K562 (cell line): Measurements from ENCODE around the gene COQ3. TPM values are rescaled to one million over a fixed set of nuclear protein-coding genes. Genes with fewer than 3 reads are reported as not detected.

Experiments used
- ARID1B ChIP-seq: fragments of 450-650 bp; IDR thresholded peaks from 2 replicates; pipeline ENCODE4 v1.6.1; 2016; ENCODE audit warnings: antibody characterized with exemption, mild to moderate bottlenecking, inconsistent platforms
- ARNT ChIP-seq, 2 experiments: fragments of 450-650 bp; IDR thresholded peaks; 2 replicates each; pipeline ENCODE4 v1.6.1; 2016; ENCODE audit warnings: mild to moderate bottlenecking in 1 of 2
- ATF4 ChIP-seq: fragments of 450-650 bp; formaldehyde crosslinking; IDR thresholded peaks from 2 replicates; pipeline ENCODE4 v1.4.0; 2022; ENCODE audit warnings: mild to moderate bottlenecking, moderate library complexity
- BCLAF1 ChIP-seq, 2 experiments: fragments of 450-650 bp in 1 of 2; IDR thresholded peaks; 2 replicates each; pipeline ENCODE4 v1.6.1; 2011 to 2017; ENCODE audit warnings: low read depth in 2 of 2, antibody characterized with exemption in 1 of 2, borderline replicate concordance in 1 of 2, low read length in 1 of 2, mild to moderate bottlenecking in 1 of 2, mixed read lengths in 1 of 2; ENCODE audit not compliant: control insufficient read depth in 1 of 2
- GABPA ChIP-seq: fragments of 200-800 bp; sonication (Bioruptor generic); conservative IDR thresholded peaks from 2 replicates; pipeline ENCODE4 v1.6.1; 2016; ENCODE audit warnings: low read depth, missing genetic modification characterization, missing compliant biosample characterization
- HDAC1 ChIP-seq, 2 experiments: fragments of 450-650 bp; IDR thresholded peaks; 2 replicates each; pipeline ENCODE4 v1.6.1; 2016 to 2017; ENCODE audit warnings: inconsistent platforms in 1 of 2, mild to moderate bottlenecking in 1 of 2, moderate library complexity in 1 of 2
- MIER1 ChIP-seq: fragments of 450-650 bp; IDR thresholded peaks from 2 replicates; pipeline ENCODE4 v1.6.1; 2016; ENCODE audit warnings: antibody characterized with exemption, mild to moderate bottlenecking, low read depth
- RHOXF2B ChIP-seq: fragments of 250-450 bp; sonication (Bioruptor Pico); conservative IDR thresholded peaks from 2 replicates; pipeline ENCODE4 v1.5.1; 2021
- ZNF174 ChIP-seq: fragments of 250-450 bp; sonication (Bioruptor Pico); IDR thresholded peaks from 2 replicates; pipeline ENCODE4 v1.4.0; 2020; ENCODE audit warnings: mild to moderate bottlenecking
- ZNF263 ChIP-seq: sonication (generic); formaldehyde crosslinking; IDR thresholded peaks from 2 replicates; pipeline ENCODE4 v1.8.0; 2022; ENCODE audit warnings: mild to moderate bottlenecking, missing genetic modification reagents, borderline replicate concordance
- ZNF274 ChIP-seq: IDR thresholded peaks from 2 replicates; pipeline ENCODE4 v1.6.1; 2011; ENCODE audit warnings: low read depth, mild to moderate bottlenecking, low read length, moderate library complexity, borderline replicate concordance
- ZNF561 ChIP-seq: fragments of 450-650 bp; formaldehyde crosslinking; conservative IDR thresholded peaks from 2 replicates; pipeline ENCODE4 v1.4.0; 2020; ENCODE audit warnings: mild to moderate bottlenecking, moderate library complexity
- polyA plus RNA-seq, 8 experiments: library from polyadenylated mRNA; depleted of rRNA in 4 of 8; stranded (reverse) in 5 of 8; unstranded in 3 of 8; fragments of >200 nt; fragmentation: Nextera tagmentation in 2 of 8; fragmentation: Illumina TruSeq in 1 of 8; extraction: Ambion mirVana in 2 of 8; extraction: Trizol in 1 of 8; gene quantifications; 2 replicates each; pipeline versions ENCODE4 v1.2.1 to v1.2.3, GENCODE V29; 2011 to 2014; ENCODE audit warnings: inconsistent platforms in 1 of 8, missing spikeins in 1 of 8
- total RNA-seq, 7 experiments: library from RNA; depleted of rRNA in 6 of 7; stranded (reverse); fragments of >200 nt in 6 of 7; fragmentation: Illumina TruSeq in 2 of 7; extraction: Trizol in 2 of 7; gene quantifications; 2 replicates each; pipeline versions ENCODE4 v1.2.1 to v1.2.3, GENCODE V29; 2011 to 2021; ENCODE audit warnings: low replicate concordance in 1 of 7
- TF ChIP-seq, protein P1 (sequence below): fragments of 450-650 bp; IDR thresholded peaks from 2 replicates; pipeline ENCODE4 v1.6.1; 2016; ENCODE audit warnings: antibody characterized with exemption
- TF ChIP-seq, protein P2 (sequence below): fragments of 450-650 bp; formaldehyde crosslinking; IDR thresholded peaks from 2 replicates; pipeline ENCODE4 v1.4.0; 2020; ENCODE audit warnings: mild to moderate bottlenecking, mixed read lengths
- TF ChIP-seq, protein P3 (sequence below): sonication (generic); formaldehyde crosslinking; IDR thresholded peaks from 2 replicates; pipeline ENCODE4 v1.8.0; 2022; ENCODE audit warnings: missing genetic modification reagents, mild to moderate bottlenecking, moderate library complexity, borderline replicate concordance
- TF ChIP-seq, protein P4 (sequence below): fragments of 250-450 bp; sonication (Bioruptor Pico); IDR thresholded peaks from 2 replicates; pipeline ENCODE4 v1.8.0; 2021; ENCODE audit warnings: moderate library complexity, mild to moderate bottlenecking, inconsistent platforms
- TF ChIP-seq, protein P5 (sequence below): fragments of 450-650 bp; IDR thresholded peaks from 2 replicates; pipeline ENCODE4 v1.6.1; 2016; ENCODE audit warnings: missing biosample characterization, missing genetic modification characterization

Gene COQ3
- total and polyA plus RNA-seq, 9 of the 15 experiments (the other 6 are each of a cell fraction or from before 2014, with no cell fraction given), result 16.9 to 137 (median 33.9) TPM

DNA sequence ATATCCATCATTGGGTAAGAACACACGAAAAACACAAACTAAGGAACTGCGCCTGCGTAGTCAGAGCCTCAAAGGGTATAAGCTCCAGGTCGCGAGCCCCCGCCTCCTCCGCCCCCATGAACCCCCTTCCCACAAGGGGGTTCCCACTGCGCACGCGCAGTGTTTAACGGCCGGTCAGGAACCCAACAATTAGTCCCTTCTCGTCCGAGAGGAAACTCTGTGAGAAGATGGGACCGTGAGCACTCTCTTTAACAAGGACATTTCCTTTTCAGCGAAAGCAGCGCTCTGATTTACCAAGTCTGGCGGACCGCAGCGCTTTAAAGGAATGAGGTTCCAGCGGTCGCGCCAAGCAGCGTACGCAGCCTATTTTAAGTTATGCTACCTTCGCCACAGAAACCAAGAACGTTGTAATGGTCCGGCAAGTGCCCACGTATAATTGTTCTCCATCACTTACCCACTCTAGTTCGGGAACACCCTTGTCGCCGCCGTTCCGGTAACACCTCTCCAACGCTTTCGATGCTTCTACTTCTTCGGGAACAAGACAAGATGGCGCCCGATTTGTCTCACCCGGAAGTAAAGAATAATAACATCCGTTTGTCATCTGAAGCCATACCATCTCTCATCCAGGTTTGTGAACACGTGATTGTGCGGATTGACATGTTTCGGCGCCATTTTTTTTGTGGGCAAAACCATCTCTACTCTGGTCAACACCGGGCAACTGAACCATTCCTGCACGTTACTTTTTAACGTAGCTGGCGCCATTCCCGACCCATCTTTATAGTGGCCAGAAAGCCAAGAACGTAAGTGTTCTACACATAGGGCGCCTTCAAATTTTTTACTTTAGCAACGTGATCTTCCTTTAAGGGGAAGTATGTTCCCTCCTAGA is 31.0 kb upstream of the COQ3 start, which contains the start of gene PNISR (continued):
- TF ChIP-seq, protein P1, sequence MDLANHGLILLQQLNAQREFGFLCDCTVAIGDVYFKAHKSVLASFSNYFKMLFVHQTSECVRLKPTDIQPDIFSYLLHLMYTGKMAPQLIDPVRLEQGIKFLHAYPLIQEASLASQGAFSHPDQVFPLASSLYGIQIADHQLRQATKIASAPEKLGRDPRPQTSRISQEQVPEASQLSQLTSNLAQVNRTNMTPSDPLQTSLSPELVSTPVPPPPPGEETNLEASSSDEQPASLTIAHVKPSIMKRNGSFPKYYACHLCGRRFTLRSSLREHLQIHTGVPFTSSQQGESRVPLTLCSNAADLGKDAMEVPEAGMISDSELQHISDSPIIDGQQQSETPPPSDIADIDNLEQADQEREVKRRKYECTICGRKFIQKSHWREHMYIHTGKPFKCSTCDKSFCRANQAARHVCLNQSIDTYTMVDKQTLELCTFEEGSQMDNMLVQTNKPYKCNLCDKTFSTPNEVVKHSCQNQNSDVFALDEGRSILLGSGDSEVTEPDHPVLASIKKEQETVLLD, result peak; percentile 95
- no peak for TF ChIP-seq RHOXF2B (CRISPR knock-in tag)
- TF ChIP-seq, protein P2, sequence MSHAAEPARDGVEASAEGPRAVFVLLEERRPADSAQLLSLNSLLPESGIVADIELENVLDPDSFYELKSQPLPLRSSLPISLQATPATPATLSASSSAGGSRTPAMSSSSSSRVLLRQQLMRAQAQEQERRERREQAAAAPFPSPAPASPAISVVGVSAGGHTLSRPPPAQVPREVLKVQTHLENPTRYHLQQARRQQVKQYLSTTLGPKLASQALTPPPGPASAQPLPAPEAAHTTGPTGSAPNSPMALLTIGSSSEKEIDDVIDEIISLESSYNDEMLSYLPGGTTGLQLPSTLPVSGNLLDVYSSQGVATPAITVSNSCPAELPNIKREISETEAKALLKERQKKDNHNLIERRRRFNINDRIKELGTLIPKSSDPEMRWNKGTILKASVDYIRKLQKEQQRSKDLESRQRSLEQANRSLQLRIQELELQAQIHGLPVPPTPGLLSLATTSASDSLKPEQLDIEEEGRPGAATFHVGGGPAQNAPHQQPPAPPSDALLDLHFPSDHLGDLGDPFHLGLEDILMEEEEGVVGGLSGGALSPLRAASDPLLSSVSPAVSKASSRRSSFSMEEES, result peak; percentile 88
- no peak for TF ChIP-seq ARID1B
- peak; percentile 100 for TF ChIP-seq GABPA (tag)
- TF ChIP-seq ZNF274, result no peak
- TF ChIP-seq, protein P3, sequence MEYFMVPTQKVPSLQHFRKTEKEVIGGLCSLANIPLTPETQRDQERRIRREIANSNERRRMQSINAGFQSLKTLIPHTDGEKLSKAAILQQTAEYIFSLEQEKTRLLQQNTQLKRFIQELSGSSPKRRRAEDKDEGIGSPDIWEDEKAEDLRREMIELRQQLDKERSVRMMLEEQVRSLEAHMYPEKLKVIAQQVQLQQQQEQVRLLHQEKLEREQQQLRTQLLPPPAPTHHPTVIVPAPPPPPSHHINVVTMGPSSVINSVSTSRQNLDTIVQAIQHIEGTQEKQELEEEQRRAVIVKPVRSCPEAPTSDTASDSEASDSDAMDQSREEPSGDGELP (CRISPR knock-in tag), result 0 out of 2 replicates have a peak, but pooled peaks have one; percentile 49
- TF ChIP-seq, protein P4, sequence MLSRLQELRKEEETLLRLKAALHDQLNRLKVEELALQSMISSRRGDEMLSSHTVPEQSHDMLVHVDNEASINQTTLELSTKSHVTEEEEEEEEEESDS (CRISPR knock-in tag), result no peak
- no peak; a peak in 1 of 4 replicates for TF ChIP-seq ARNT (IDR thresholded peaks at IDR 0.05)
- TF ChIP-seq, protein P5, sequence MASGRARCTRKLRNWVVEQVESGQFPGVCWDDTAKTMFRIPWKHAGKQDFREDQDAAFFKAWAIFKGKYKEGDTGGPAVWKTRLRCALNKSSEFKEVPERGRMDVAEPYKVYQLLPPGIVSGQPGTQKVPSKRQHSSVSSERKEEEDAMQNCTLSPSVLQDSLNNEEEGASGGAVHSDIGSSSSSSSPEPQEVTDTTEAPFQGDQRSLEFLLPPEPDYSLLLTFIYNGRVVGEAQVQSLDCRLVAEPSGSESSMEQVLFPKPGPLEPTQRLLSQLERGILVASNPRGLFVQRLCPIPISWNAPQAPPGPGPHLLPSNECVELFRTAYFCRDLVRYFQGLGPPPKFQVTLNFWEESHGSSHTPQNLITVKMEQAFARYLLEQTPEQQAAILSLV, result no peak
- TF ChIP-seq BCLAF1 (IDR thresholded peaks at IDR 0.05; ENCODE audit: borderline replicate concordance in 1 of 2, control insufficient read depth in 1 of 2, low read depth in 2 of 2, low read length in 1 of 2), result no peak
- TF ChIP-seq ZNF174 (CRISPR knock-in tag), result no peak
- no peak for TF ChIP-seq ZNF263
- no peak; the same call in 1 of the 2 replicates for TF ChIP-seq MIER1
- no peak for TF ChIP-seq ZNF561
- TF ChIP-seq ATF4 (CRISPR knock-in tag), result no peak
- peak in 1 of 2 experiments; percentile 32; a peak in 1 of 4 replicates for TF ChIP-seq HDAC1 (IDR thresholded peaks at IDR 0.05)
